Coronary artery (tissue), 2 donors: ENCODE data around the gene LIME1.

ENCODE experiments used
- DNase-seq: peaks from one replicate; pipeline ENCODE4 v3.0.0-alpha.2; 2017; ENCODE audit warnings: low spot score
- H3K27ac ChIP-seq, 2 donors: fragments of 200-600 bp; sonication (generic); one replicate each; pipeline ENCODE4 v1.5.1; 2016 to 2019
- H3K4me3 ChIP-seq: fragments of 200-600 bp; sonication (generic); 2 replicates; pipeline ENCODE4 v1.5.1; 2016; ENCODE audit warnings: mild to moderate bottlenecking, moderate library complexity
- CTCF ChIP-seq: fragments of 200-600 bp; sonication (generic); IDR thresholded peaks from one replicate; pipeline ENCODE4 v1.5.1; 2019; ENCODE audit warnings: antibody characterized with exemption

LIME1 gene

GRCh38 chr20:63787302-63787701, 50.8 kb downstream of the LIME1 start:
- TF ChIP-seq CTCF, result no peak
- no peak for DNase-seq
- Histone ChIP-seq H3K27ac (no peak overlapping the region), H3K4me3 (no peak overlapping the region)

- Histone ChIP-seq H3K4me3 (no peak overlapping the region), H3K27ac (no peak overlapping the region)
- DNase-seq, result no peak
- TF ChIP-seq CTCF, result no peak
Measured at GRCh38 chr20:63787749-63788148, 51.3 kb downstream of the LIME1 start.
